Loucy (cell line): ENCODE measurements around the gene PRR5L.

Experiments used
- H2AFZ ChIP-seq: fragments of 200-600 bp; sonication (generic); 2 replicates; pipeline ENCODE4 v1.6.0; 2016; ENCODE audit warnings: antibody characterized with exemption, mild to moderate bottlenecking, low read length, moderate library complexity
- H3F3A ChIP-seq: fragments of 200-600 bp; 2 replicates; pipeline ENCODE4 v1.6.0; 2016; ENCODE audit warnings: antibody characterized with exemption, low read depth, mild to moderate bottlenecking
- H3K27me3 ChIP-seq: fragments of 200-600 bp; sonication (generic); 2 replicates; pipeline ENCODE4 v1.6.1; 2014; ENCODE audit warnings: low read length, mild to moderate bottlenecking; ENCODE audit not compliant: insufficient read depth, poor library complexity, severe bottlenecking
- H3K36me3 ChIP-seq: fragments of 200-600 bp; sonication (generic); 2 replicates; pipeline ENCODE4 v1.6.1; 2016; ENCODE audit warnings: low read length; ENCODE audit not compliant: insufficient read depth
- H3K4me1 ChIP-seq: fragments of 200-600 bp; sonication (generic); 2 replicates; pipeline ENCODE4 v1.5.1; 2014; ENCODE audit warnings: low read length, mild to moderate bottlenecking; ENCODE audit not compliant: insufficient read depth, poor library complexity, severe bottlenecking
- H3K4me2 ChIP-seq: fragments of 200-600 bp; sonication (generic); 2 replicates; pipeline ENCODE4 v1.6.0; 2014; ENCODE audit warnings: antibody characterized with exemption, low read length, low read depth, mild to moderate bottlenecking; ENCODE audit not compliant: poor library complexity, severe bottlenecking
- H3K4me3 ChIP-seq: fragments of 200-600 bp; sonication (generic); 2 replicates; pipeline ENCODE4 v1.5.1; 2014; ENCODE audit warnings: low read length, mild to moderate bottlenecking, mixed read lengths; ENCODE audit not compliant: poor library complexity, severe bottlenecking
- H3K79me2 ChIP-seq: fragments of 200-600 bp; sonication (generic); 2 replicates; pipeline ENCODE4 v1.6.1; 2014; ENCODE audit warnings: low read length; ENCODE audit not compliant: insufficient read depth
- H3K9ac ChIP-seq: fragments of 200-600 bp; sonication (generic); 2 replicates; pipeline ENCODE4 v1.6.0; 2014; ENCODE audit warnings: mild to moderate bottlenecking, low read depth, low read length, moderate library complexity; ENCODE audit not compliant: poor library complexity, severe bottlenecking
- H3K9me2 ChIP-seq: fragments of 200-600 bp; sonication (generic); replicated peaks from 2 replicates; pipeline ENCODE4 v1.6.1; 2016; ENCODE audit warnings: low read depth, low read length, mixed read lengths
- H3K9me3 ChIP-seq: fragments of 200-600 bp; sonication (generic); 2 replicates; pipeline ENCODE4 v1.6.1; 2014; ENCODE audit warnings: mild to moderate bottlenecking, antibody characterized with exemption, low read length, low read depth; ENCODE audit not compliant: insufficient read depth
- H4K20me1 ChIP-seq: fragments of 200-600 bp; sonication (generic); 2 replicates; pipeline ENCODE4 v1.6.0; 2014; ENCODE audit warnings: antibody characterized with exemption, low read length, mild to moderate bottlenecking; ENCODE audit not compliant: insufficient read depth, poor library complexity, severe bottlenecking
- CTCF ChIP-seq: fragments of 200-600 bp; sonication (generic); conservative IDR thresholded peaks from 2 replicates; pipeline ENCODE4 v1.5.1; 2014; ENCODE audit warnings: mild to moderate bottlenecking, antibody characterized with exemption, low read length
- EZH2phosphoT487 ChIP-seq: fragments of 200-600 bp; IDR thresholded peaks from 2 replicates; pipeline ENCODE4 v1.6.1; 2018; ENCODE audit warnings: antibody characterized with exemption, mild to moderate bottlenecking, moderate library complexity, borderline replicate concordance

PRR5L gene

GRCh38 chr11:36326524-36327419, 30.7 kb downstream of the PRR5L start:
- Histone ChIP-seq H3K79me2 (no peaks in the 10 kb centered on the region), H3K9me2 (no peaks in the 10 kb centered on the region), H3K4me2 (no peak overlapping the region), H3K27me3 (no peaks in the 10 kb centered on the region), H3K4me1 (no peaks in the 10 kb centered on the region), H2AFZ (no peak overlapping the region), H3K9me3 (no peaks in the 10 kb centered on the region), H3F3A (no peaks in the 10 kb centered on the region), H3K9ac (no peak overlapping the region), H4K20me1 (no peaks in the 10 kb centered on the region), H3K4me3 (no peak overlapping the region), H3K36me3 (no peaks in the 10 kb centered on the region)
- TF ChIP-seq EZH2phosphoT487 (no peak), CTCF (no peak)

GRCh38 chr11:36328966-36329673, 33.0 kb downstream of the PRR5L start:
- no peaks in the 10 kb centered on the region for H3K9me3 ChIP-seq
- no peaks in the 10 kb centered on the region for H3K79me2 ChIP-seq
- no peak for TF ChIP-seq EZH2phosphoT487
- TF ChIP-seq CTCF = no peak
- H3K4me1 ChIP-seq = no peaks in the 10 kb centered on the region
- no peak overlapping the region for H3K4me2 ChIP-seq
- H2AFZ ChIP-seq = no peak overlapping the region
- no peak overlapping the region for H3K4me3 ChIP-seq
- no peaks in the 10 kb centered on the region for H3F3A ChIP-seq
- no peaks in the 10 kb centered on the region for H3K27me3 ChIP-seq
- H4K20me1 ChIP-seq = no peaks in the 10 kb centered on the region
- H3K9me2 ChIP-seq = no peaks in the 10 kb centered on the region
- no peak overlapping the region for H3K9ac ChIP-seq
- H3K36me3 ChIP-seq = no peaks in the 10 kb centered on the region

GRCh38 chr11:36330411-36330810, 34.3 kb downstream of the PRR5L start:
- no peak for TF ChIP-seq CTCF
- TF ChIP-seq EZH2phosphoT487 = no peak
- Histone ChIP-seq H3K79me2 (no peaks in the 10 kb centered on the region), H3K9ac (no peak overlapping the region), H3K9me2 (no peaks in the 10 kb centered on the region), H3K9me3 (no peaks in the 10 kb centered on the region), H3K4me1 (no peaks in the 10 kb centered on the region), H2AFZ (no peak overlapping the region), H3K36me3 (no peaks in the 10 kb centered on the region), H4K20me1 (no peaks in the 10 kb centered on the region), H3K27me3 (no peaks in the 10 kb centered on the region), H3F3A (no peaks in the 10 kb centered on the region), H3K4me2 (no peak overlapping the region), H3K4me3 (no peak overlapping the region)
